Measurements from ENCODE around the gene MSMB. TPM values are rescaled to one million over a fixed set of nuclear protein-coding genes. Genes with fewer than 3 reads are reported as not detected.

Gene MSMB
- total and polyA plus RNA-seq, 8 donors = 0.84 TPM; not detected in 7

DNA sequence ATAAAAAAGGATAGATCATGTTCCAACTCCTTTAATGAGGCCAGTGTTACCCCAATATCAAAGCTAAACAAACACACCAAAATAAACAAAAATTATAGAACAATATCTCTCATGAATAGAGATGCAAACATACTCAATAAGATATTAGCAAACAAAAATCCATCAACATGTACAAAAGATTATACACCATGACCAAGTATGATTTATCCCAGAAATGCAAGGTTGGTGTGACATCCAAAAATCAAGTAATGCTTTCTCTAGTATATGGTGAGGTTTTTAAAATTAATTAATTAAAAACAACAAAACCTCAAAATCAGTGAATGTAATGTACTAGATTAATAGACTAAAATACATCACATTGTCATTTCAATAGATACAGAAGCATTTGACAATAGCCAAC is 11.0 kb upstream of the MSMB start:
- DNase-seq (no peak), FAIRE-seq (no peak), ATAC-seq (no peak)
- Histone ChIP-seq H3K36me3 (no peaks in the 10 kb centered on the region), H3K4me1 (no peaks in the 10 kb centered on the region), H3K9me3 (no peaks in the 10 kb centered on the region), H3K4me3 (no peak overlapping the region), H3K27me3 (no peaks in the 10 kb centered on the region), H3K27ac (no peak overlapping the region)
- intact Hi-C loops (cut with DNase I) = no loop called here
- TF ChIP-seq, protein P1, sequence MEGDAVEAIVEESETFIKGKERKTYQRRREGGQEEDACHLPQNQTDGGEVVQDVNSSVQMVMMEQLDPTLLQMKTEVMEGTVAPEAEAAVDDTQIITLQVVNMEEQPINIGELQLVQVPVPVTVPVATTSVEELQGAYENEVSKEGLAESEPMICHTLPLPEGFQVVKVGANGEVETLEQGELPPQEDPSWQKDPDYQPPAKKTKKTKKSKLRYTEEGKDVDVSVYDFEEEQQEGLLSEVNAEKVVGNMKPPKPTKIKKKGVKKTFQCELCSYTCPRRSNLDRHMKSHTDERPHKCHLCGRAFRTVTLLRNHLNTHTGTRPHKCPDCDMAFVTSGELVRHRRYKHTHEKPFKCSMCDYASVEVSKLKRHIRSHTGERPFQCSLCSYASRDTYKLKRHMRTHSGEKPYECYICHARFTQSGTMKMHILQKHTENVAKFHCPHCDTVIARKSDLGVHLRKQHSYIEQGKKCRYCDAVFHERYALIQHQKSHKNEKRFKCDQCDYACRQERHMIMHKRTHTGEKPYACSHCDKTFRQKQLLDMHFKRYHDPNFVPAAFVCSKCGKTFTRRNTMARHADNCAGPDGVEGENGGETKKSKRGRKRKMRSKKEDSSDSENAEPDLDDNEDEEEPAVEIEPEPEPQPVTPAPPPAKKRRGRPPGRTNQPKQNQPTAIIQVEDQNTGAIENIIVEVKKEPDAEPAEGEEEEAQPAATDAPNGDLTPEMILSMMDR (IDR thresholded peaks at IDR 0.05) = no peak

DNA sequence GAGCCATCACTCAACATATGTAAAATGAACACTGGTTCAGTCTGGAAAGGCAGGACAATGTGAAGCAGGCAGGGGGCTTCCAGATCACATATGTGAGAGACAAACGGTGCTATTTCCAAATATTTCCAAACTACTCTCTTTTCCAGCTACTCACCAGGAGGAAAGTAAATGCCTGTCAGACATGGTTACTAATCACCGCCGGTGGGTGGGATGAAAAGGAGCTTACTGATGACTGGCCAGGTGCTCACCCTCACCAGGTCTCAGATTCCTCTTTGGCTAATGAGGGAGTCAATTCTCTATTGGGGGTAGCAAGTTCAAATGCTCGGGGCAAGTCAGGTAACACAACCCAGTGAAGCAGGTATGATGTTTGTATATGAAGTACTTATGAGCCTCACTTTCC is 9.7 kb upstream of the MSMB start:
- no peak overlapping the region for H3K4me3 ChIP-seq
- H3K27me3 ChIP-seq = no peaks in the 10 kb centered on the region
- WGBS, 2 donors = 64 to 79% methylated on average over 4 of the region's 4 CpGs
- DNase-seq (no peak), FAIRE-seq (no peak), ATAC-seq (no peak)
- TF ChIP-seq, protein P1 (IDR thresholded peaks at IDR 0.05) = no peak
- H3K4me1 ChIP-seq = no peaks in the 10 kb centered on the region
- H3K27ac ChIP-seq = no peak overlapping the region
- H3K9me3 ChIP-seq = no peaks in the 10 kb centered on the region
- H3K36me3 ChIP-seq = no peaks in the 10 kb centered on the region
- intact Hi-C loops (cut with DNase I) = no loop called here

DNA sequence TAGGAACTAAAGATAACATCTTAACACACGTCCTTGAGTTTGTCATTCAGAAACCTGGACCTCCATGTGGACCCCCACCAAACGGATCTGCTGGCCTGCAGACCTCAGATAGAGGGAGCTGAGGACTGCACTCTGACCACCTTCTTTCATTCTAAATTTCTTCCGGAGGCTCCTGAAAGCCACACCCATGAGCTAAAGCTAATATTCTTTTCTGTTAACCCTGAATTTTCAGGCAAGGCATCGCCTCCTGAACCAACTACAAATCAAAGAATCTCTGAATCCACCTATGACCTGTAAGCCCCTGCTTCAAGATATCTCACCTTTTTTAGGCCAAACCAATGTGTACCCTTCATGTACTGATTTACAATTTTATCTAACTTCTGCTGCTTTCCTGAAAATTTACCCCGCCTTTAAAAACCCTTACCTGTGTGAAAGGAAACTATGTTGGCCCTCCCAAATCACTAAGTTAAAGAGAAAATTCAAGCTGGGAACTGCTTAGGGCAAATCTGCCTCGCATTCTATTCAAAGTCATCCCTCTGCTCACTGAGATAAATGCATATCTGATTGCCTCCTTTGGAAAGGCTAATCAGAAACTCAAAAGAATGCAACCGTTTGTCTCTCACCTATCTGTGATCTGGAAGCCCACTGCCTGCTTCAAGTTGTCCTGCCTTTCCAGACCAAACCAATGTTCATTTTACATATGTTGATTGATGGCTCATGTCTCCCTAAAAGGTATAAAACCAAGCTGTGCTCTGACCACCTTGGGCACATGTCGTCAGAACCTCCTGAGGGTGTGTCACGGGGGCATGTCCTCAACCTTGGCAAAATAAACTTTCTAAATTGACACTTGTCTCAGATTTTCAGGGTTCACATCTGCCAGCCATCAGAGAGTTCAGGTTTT is 7.7 kb upstream of the MSMB start:
- TF ChIP-seq, protein P1 (IDR thresholded peaks at IDR 0.05) = no peak
- 39 to 42% methylated on average over 9 of the region's 9 CpGs for WGBS, 2 donors
- DNase-seq (no peak), FAIRE-seq (no peak), ATAC-seq (no peak)
- Histone ChIP-seq H3K36me3 (no peaks in the 10 kb centered on the region), H3K4me3 (no peak overlapping the region), H3K4me1 (no peaks in the 10 kb centered on the region), H3K9me3 (no peaks in the 10 kb centered on the region), H3K27ac (no peak overlapping the region), H3K27me3 (no peaks in the 10 kb centered on the region)
- intact Hi-C loops (cut with DNase I) = no loop called here

DNA sequence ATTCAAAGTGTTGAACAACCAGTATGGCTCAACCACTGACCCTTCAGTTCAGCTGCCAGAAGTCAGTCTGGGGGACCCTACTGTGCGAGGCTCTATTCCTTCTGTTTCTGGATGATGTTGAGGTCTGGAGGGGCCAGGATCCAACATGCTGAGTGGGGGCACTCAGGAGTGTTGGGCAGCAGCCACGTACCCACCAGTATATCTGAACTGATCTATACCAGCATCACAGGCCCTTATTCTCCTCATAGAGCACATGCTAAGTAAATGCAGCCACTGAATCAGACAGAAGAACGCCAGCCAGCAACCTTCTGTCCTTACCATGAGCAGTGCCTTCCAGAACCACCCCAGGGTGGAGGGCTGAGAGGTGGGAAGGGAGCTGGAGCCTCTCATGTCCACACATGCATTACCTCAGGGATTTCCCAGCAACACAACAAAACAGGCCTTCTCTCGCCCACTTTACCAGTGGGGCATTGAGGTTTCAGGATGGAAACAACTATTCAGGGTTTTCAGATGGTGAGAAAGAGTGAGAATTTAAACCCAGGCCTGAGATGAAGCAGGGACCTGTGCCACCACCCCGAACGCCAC is 6.8 kb upstream of the MSMB start:
- H3K4me3 ChIP-seq = no peak overlapping the region
- no peak for FAIRE-seq
- no peaks in the 10 kb centered on the region for H3K36me3 ChIP-seq
- TF ChIP-seq, protein P1 (IDR thresholded peaks at IDR 0.05) = no peak
- no peak for DNase-seq
- intact Hi-C loops (cut with DNase I) = no loop called here
- no peaks in the 10 kb centered on the region for H3K9me3 ChIP-seq
- H3K27me3 ChIP-seq = no peaks in the 10 kb centered on the region
- no peak overlapping the region for H3K27ac ChIP-seq
- 72 to 85% methylated on average over 6 of the region's 6 CpGs for WGBS, 2 donors
- ATAC-seq = no peak
- H3K4me1 ChIP-seq = no peaks in the 10 kb centered on the region

All from pancreas (tissue), 10 donors.